NCI-H526 treated with DMSO at 0.1 percent for 48 hours (cell line): ENCODE results near the gene E2F7.

Experiments
- DNase-seq: peaks from one replicate; lab custom pipeline; 2025; lab: John Stamatoyannopoulos, UW

Gene E2F7

DNA sequence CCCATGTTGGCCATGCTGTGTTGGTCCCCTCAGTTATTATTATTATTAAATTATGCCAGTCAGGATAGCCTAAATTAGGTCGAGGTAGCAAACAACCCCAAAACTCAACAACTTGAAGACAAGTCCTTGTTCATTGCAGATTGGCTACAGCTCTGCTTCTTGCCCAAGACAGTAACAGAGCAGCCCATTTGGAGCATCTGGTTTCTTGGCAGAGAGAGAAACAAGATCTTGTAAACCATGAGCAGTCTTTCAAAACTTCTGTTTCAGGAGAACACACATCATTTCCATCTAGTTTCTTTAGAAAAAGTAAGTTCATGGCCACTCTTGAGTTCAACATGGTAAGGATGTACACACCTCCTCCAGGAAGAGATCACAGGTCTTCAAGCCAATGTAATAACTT, 52.3 kb downstream of the E2F7 start:
- DNase-seq = no peak

GRCh38 chr12:77010691-77011548, 54.4 kb downstream of the E2F7 start:
- DNase-seq = peak; percentile 40

GRCh38 chr12:77007476-77007875, 57.9 kb downstream of the E2F7 start:
- no peak for DNase-seq

DNA sequence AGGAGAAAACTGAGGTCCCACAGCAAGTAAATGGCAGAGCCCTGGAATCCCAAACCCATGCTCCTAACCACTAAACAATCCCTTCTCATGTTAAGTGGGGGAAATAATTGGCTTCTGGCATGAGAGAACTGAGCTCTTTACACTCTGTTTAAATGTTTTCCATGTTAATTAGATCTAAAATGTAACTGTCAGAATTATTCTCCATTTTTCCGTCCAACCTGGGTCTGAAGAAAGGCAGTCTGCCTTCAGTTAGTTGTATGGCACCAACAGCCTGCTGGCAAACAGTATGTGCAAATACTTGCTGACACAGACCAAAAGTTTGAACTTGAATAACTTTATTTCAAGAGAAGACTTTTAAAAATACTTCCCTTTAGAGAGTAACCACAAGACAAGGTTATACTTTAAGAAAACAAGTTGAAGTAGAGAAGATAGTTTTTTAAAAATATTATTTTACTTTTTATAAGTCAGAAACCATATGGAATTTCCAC, 59.7 kb downstream of the E2F7 start:
- DNase-seq = no peak

DNA sequence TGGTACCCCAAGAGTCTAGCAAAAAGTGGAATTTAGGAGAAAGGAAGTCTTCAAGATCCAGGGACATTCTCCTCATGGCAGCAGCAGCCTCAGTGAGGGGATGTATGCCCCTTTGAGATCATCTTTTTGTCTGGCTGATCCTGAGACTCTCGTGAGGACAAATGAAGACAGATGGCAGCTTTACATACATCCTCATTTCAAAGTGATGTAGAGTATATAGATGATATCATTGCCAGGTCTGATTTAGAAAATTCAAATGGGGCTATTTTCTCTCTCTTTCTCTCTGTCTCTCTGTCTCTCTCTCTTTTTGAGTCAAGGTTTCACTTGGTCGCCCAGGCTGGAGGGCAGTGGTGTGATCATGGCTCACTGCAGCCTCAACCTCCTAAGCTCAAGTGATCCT, 61.5 kb downstream of the E2F7 start:
- DNase-seq = no peak

- no peak for DNase-seq
Measured at GRCh38 chr12:77003246-77003645, 62.1 kb downstream of the E2F7 start.

DNA sequence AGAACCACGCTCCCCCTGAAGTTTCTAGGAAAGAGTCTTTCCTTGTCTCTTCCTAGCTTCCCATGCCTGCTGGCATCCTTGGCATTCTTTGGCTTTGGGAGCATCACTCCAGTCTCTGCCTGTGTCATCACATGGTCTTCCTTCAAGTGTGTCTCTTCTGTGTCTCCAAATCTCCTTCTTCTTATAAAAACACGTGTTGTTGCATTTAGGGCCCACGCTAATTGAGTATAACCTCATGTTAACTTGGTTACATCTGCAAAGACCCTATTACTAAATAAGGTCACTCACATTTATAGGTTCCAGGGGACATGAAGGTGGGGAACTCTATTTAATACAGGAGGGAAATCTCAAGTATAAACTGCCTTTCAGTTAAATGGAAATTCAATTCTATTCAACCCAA, 63.0 kb downstream of the E2F7 start:
- no peak for DNase-seq

DNA sequence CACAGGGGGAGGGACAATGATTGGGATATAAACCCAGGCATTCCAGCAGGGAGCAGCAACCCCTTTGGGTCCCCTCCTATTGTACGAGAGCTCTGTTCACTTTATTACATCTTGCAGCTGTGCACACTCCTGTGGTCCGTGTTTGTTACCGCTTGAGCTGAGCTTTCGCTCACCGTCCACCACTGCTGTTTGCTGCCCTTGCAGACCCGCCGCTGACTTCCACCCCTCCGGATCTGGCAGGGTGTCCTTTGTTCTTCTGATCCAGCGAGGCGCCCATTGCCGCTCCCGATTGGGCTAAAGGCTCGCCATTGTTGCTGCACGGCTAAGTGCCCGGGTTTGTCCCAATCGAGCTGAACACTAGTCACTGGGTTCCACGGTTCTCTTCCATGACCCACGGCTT, 64.1 kb downstream of the E2F7 start:
- DNase-seq = no peak

DNA sequence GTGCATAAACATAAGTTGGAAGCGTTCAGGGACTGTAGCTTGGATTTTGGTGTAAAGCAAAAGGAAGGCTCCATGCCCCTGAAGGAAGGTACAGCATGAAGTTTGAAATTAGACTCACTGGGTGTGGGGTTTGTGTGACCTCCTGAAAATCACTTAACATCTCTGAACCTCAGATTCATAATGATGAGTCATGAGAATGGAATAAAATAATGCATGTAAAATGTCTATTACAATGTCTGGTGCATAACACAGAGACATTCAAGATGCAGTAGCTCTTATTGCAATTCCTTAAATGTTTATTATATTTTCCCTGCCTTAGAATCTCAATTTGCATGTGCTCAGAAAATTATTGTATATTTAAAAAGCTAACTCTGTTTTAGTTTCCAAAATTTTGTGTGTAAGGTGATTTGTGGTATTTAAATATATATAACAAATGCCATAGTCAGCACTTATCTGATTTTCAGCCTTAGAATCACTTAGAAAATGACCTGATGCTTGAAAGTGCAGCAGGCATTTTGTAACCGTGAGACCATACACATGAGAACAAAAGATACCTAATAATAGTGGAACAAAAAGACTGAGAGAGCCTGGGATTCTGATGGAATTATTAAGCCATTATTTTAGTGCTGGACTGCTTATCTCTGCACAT, 66.3 kb downstream of the E2F7 start:
- DNase-seq = no peak

DNA sequence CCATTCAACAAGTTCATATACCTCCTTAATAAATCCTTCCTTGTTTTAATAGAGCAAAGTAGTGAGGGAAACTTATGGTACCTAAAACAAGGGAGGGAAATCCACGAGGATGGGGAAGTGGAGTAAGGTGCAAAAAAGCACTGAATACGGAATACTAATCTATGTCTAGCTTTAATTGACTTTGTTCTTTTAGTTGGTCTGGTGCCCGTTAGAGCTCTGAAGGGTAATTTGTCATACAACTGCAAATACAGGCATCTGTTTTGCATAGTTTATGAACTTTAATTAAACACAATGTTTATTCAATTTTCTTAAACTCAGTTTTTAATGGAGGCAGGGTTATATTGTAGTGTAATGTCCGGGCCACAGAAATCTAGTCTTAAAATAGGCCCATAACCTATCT, 67.0 kb downstream of the E2F7 start:
- DNase-seq = no peak

- DNase-seq = no peak
Measured at GRCh38 chr12:76997011-76997780, 68.2 kb downstream of the E2F7 start.

DNA sequence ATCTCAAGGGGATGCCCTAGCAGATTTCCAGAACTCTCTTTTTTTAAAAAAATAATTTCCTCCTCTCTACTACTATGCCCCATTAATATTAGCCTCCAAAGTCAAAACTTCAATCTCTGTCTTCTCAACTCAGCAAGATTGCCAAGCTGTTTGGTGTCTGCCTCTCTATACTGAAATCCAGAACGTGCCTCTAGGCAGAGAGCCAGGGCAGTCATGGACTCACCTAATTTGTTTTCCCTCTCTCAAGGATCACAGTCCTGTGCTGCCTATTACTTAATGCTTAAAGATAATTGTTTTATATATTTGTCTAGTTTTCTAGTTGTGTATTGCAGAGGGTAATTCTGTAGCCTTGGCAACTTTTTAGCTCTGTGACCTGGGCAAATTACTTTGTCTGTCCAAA, 74.7 kb downstream of the E2F7 start:
- DNase-seq = no peak

DNA sequence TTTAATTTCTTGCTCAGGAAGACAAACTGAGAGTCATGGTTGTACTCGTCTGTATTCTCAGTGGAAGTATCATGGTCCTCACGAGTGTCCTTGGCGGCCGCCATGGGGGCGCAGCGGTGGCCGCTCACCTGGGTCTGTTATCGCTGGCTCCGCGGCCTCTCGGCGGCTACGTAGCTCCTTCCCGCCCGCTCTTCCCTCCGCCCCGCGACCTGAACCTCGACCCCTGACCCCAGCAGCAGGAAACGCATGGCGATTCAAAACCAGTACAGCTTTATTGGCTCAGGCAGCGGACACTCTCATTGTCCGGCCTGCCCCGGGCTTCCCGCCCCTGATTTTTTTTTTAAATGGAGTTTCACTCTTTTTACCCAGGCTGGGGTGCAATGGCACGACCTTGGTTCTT, 80.8 kb downstream of the E2F7 start:
- DNase-seq = no peak

GRCh38 chr12:76983420-76983819, 81.9 kb downstream of the E2F7 start:
- DNase-seq = no peak

- DNase-seq = no peak
Measured at GRCh38 chr12:76980196-76980595, 85.2 kb downstream of the E2F7 start.

- no peak for DNase-seq
Measured at GRCh38 chr12:76976777-76977382, 88.5 kb downstream of the E2F7 start.
